Right lobe of liver (tissue), 6 donors: Measurements from ENCODE around the gene ITPKC. TPM values are rescaled to one million over a fixed set of nuclear protein-coding genes. Genes with fewer than 3 reads are reported as not detected.

Source experiments
- ATAC-seq, 4 donors: fragments of 200-7000 bp; cut with Tn5 transposase; one replicate each; pipeline ENCODE4 v1.9.1; 2020; ENCODE audit warnings: mild to moderate bottlenecking in 4 of 4, moderate library complexity in 4 of 4
- DNase-seq, 3 donors: peaks; one replicate each; pipeline ENCODE4 v3.0.0-alpha.2; 2020
- H3K27ac ChIP-seq, 3 donors: fragments of 200-600 bp; one replicate each; pipeline ENCODE4 v1.8.0; 2022
- H3K27me3 ChIP-seq, 2 donors: fragments of 200-600 bp; one replicate each; pipeline ENCODE4 v1.8.0; 2022
- H3K36me3 ChIP-seq, 4 donors: fragments of 200-600 bp; sonication (generic) in 1 of 4; one replicate each; pipeline versions ENCODE4 v1.5.1 to v1.8.0; 2017 to 2022; ENCODE audit warnings: control low read depth in 1 of 4
- H3K4me1 ChIP-seq, 4 donors: fragments of 200-600 bp; sonication (generic) in 1 of 4; one replicate each; pipeline versions ENCODE4 v1.5.1 to v1.8.0; 2017 to 2022; ENCODE audit warnings: control low read depth in 1 of 4
- H3K4me3 ChIP-seq, 3 donors: fragments of 200-600 bp; one replicate each; pipeline ENCODE4 v1.8.0; 2022
- H3K9me3 ChIP-seq, 4 donors: fragments of 200-600 bp; sonication (generic) in 1 of 4; one replicate each; pipeline versions ENCODE4 v1.5.1 to v1.8.0; 2017 to 2022; ENCODE audit warnings: control low read depth in 1 of 4
- CTCF ChIP-seq, 4 donors: fragments of 200-600 bp in 3 of 4; fragments of 450-650 bp in 1 of 4; IDR thresholded peaks; one replicate each; pipeline versions ENCODE4 v1.5.1 to v1.8.0; 2016 to 2022; ENCODE audit warnings: antibody characterized with exemption in 4 of 4, mild to moderate bottlenecking in 2 of 4
- POLR2A ChIP-seq: fragments of 450-650 bp; IDR thresholded peaks from one replicate; pipeline ENCODE4 v1.6.1; 2017; ENCODE audit warnings: antibody characterized with exemption, mild to moderate bottlenecking
- WGBS: methylation state at CpG from one replicate; pipeline ENCODE4 v1.1.6; 2018; ENCODE audit warnings: low coverage, low lambda C conversion rate; ENCODE audit not compliant: insufficient coverage; ENCODE audit errors: missing lambda C conversion rate; 5-methylcytosine and 5-hydroxymethylcytosine counted together
- intact Hi-C, 2 donors: fragments of 100-400 bp; cut with DNase I; formaldehyde crosslinking; loops; one replicate each; pipeline versions ENCODE4 v1.11.2 to v1.14.1; 2022
- total RNA-seq, 6 experiments: library from RNA; depleted of rRNA in 2 of 6; stranded (reverse); fragments of >200 nt in 2 of 6; fragmentation: NEBNext Ultra II Directional in 3 of 6; extraction: Animal tissue kit (Norgen Biotek cat#: 25700) in 3 of 6; gene quantifications; one replicate each; pipeline versions ENCODE4 v1.1.0 to v1.2.4, GENCODE V29; 2016 to 2023
- donor health status: DM: no; HTN: yes; CAD: no.
- donor health status: DM: no; HTN: no; CAD: no.
- donor health status: DM: no; HTN: no; CAD: no.
- donor health status: DM: no; HTN: yes; CAD: no.
- donor health status: DM: no; HTN: yes; CAD: no.

ITPKC gene
- total RNA-seq, 6 experiments from 2014 or later = 6.8 to 19.7 (median 11.1) TPM

GRCh38 chr19:40677156-40677555 lies 39.8 kb upstream of the ITPKC start:
- no peaks in the 10 kb centered on the region for H3K27me3 ChIP-seq
- ATAC-seq = peak in 1 of 4 donors; percentile 18
- peaks cover 0 to 79% (median 3%) of the 10 kb centered on the region in 4 donors for H3K36me3 ChIP-seq
- intact Hi-C loops = no loop called here
- TF ChIP-seq CTCF (IDR thresholded peaks at IDR 0.05) = no peak
- no peak for TF ChIP-seq POLR2A
- DNase-seq = no peak
- no peak overlapping the region for H3K27ac ChIP-seq
- no peaks in the 10 kb centered on the region for H3K9me3 ChIP-seq
- H3K4me1 ChIP-seq = no peaks in the 10 kb centered on the region
- H3K4me3 ChIP-seq = no peak overlapping the region
- WGBS = 90% methylated on average over 2 of the region's 23 CpGs

- WGBS = no CpG with 5 or more reads among the region's 4 CpGs
- Histone ChIP-seq H3K27ac (no peak overlapping the region), H3K4me1 (no peaks in the 10 kb centered on the region), H3K9me3 (no peaks in the 10 kb centered on the region), H3K27me3 (no peaks in the 10 kb centered on the region), H3K4me3 (no peak overlapping the region), H3K36me3 (peaks cover 0 to 53% (median 0%) of the 10 kb centered on the region in 4 donors)
- DNase-seq = no peak
- intact Hi-C loops = no loop called here
- TF ChIP-seq POLR2A (no peak), CTCF (IDR thresholded peaks at IDR 0.05) (no peak)
- ATAC-seq = no peak
These were observed 35.9 kb upstream of the ITPKC start for GRCh38 chr19:40681039-40681438.

- no peaks in the 10 kb centered on the region for H3K4me1 ChIP-seq
- H3K27ac ChIP-seq = no peak overlapping the region
- peaks cover 0 to 42% (median 0%) of the 10 kb centered on the region in 4 donors for H3K36me3 ChIP-seq
- no peaks in the 10 kb centered on the region for H3K9me3 ChIP-seq
- WGBS = 95% methylated on average over 6 of the region's 18 CpGs
- intact Hi-C loops = no loop called here
- no peak for ATAC-seq
- TF ChIP-seq CTCF (IDR thresholded peaks at IDR 0.05) = no peak
- no peak for TF ChIP-seq POLR2A
- no peak for DNase-seq
- no peaks in the 10 kb centered on the region for H3K27me3 ChIP-seq
- no peak overlapping the region for H3K4me3 ChIP-seq
These were observed 34.4 kb upstream of the ITPKC start for GRCh38 chr19:40682431-40682964.

DNA sequence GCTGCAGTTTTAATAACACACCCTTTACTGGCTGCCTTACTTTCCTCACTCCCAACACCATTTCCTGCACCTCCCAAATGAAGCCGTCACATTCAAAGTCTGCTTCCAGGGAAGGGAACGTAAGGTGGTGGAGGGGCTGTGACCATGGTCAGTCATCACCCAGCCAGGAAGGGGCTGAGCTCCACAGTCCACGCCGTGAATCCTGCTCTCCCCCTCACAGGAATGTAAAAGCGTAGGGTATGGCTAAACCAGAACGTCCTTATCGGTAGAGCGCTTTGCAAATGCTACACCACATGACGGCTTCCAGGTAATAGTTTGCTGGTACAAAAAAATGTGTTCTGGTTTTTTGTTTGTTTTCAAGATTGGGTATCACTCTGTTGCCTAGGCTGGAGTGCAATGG lies 33.5 kb upstream of the ITPKC start:
- intact Hi-C loops = no loop called here
- Histone ChIP-seq H3K9me3 (no peaks in the 10 kb centered on the region), H3K4me1 (no peaks in the 10 kb centered on the region), H3K27me3 (no peaks in the 10 kb centered on the region), H3K4me3 (no peak overlapping the region), H3K27ac (no peak overlapping the region), H3K36me3 (peaks cover 0 to 33% (median 0%) of the 10 kb centered on the region in 4 donors)
- DNase-seq (no peak), ATAC-seq (no peak)
- TF ChIP-seq CTCF (IDR thresholded peaks at IDR 0.05) = no peak
- no peak for TF ChIP-seq POLR2A
- 74% methylated on average over 6 of the region's 9 CpGs for WGBS

DNA sequence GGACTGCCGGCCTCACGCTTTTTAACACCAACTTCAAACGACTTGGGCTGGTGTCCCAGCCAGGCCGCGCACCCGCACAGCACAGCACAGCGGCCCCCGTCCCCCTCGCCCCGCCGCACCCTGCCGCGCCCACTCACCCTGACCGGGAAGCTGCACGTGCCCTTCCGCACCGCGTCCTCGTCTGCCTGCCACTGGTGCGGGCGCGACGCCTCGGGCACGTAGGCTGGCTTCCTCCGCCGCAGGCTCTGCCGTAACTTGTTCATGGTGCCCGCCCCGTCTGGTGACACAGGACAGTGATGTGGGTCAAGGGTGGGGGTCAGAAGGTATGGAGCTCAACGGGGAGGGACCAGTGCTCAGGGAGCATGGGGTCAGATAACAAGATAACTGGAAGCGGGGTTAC lies 32.6 kb upstream of the ITPKC start:
- no peaks in the 10 kb centered on the region for H3K9me3 ChIP-seq
- DNase-seq (no peak), ATAC-seq (no peak)
- intact Hi-C loops = no loop called here
- 83% methylated on average over 8 of the region's 32 CpGs for WGBS
- no peaks in the 10 kb centered on the region for H3K4me1 ChIP-seq
- no peak overlapping the region for H3K27ac ChIP-seq
- no peak overlapping the region for H3K4me3 ChIP-seq
- peaks cover 0 to 28% (median 0%) of the 10 kb centered on the region in 4 donors for H3K36me3 ChIP-seq
- TF ChIP-seq POLR2A (no peak), CTCF (IDR thresholded peaks at IDR 0.05) (no peak)
- H3K27me3 ChIP-seq = no peaks in the 10 kb centered on the region
